ENCODE measurements around the gene ROR1. TPM values are rescaled to one million over a fixed set of nuclear protein-coding genes. Genes with fewer than 3 reads are reported as not detected.

ROR1 gene
- total and polyA plus RNA-seq, 2 donors (not counting 1 experiment from before 2014, with no cell fraction given) = 14.5 to 16.5 TPM

GRCh38 chr1:63940440-63940839, 166.6 kb downstream of the ROR1 start:
- Histone ChIP-seq H3K9me3 (ENCODE audit: control insufficient read depth, insufficient read depth, low read depth, low read length) (no peaks in the 10 kb centered on the region), H4K20me1 (ENCODE audit: control insufficient read depth, extremely low read depth, insufficient read depth, low read length) (no peaks in the 10 kb centered on the region), H2AFZ (ENCODE audit: low read length) (no peak overlapping the region), H3K27me3 (ENCODE audit: control insufficient read depth, insufficient read depth, low read length) (no peaks in the 10 kb centered on the region), H3K9ac (ENCODE audit: insufficient read depth, low read length) (no peak overlapping the region), H3K79me2 (ENCODE audit: control insufficient read depth, insufficient read depth, low read length) (no peaks in the 10 kb centered on the region), H3K36me3 (ENCODE audit: control insufficient read depth, insufficient read depth, low read length) (no peaks in the 10 kb centered on the region), H3K27ac (ENCODE audit: insufficient read depth, low read length) (no peak overlapping the region), H3K4me3 (replicated peaks in 1 of 4; ENCODE audit: control extremely low read depth in 1 of 4, insufficient read depth in 1 of 4, low read depth in 3 of 4, low read length in 4 of 4) (no peak overlapping the region), H3K4me2 (ENCODE audit: extremely low read depth, insufficient read depth, low read length) (no peak overlapping the region), H3K4me1 (ENCODE audit: control insufficient read depth, extremely low read depth, insufficient read depth, low read length) (no peaks in the 10 kb centered on the region)
- no peak for TF ChIP-seq EZH2 (IDR thresholded peaks at IDR 0.05; ENCODE audit: low read length, missing control alignments)
- TF ChIP-seq CTCF (conservative IDR thresholded peaks at IDR 0.05 in 1 of 2, IDR thresholded peaks at IDR 0.05 in 1 of 2; ENCODE audit: low read depth in 1 of 2, low read length in 2 of 2) = no peak
- no peak for DNase-seq (ENCODE audit: low read depth in 2 of 2)

- H3K27me3 ChIP-seq (ENCODE audit: control insufficient read depth, insufficient read depth, low read length) = no peaks in the 10 kb centered on the region
- TF ChIP-seq EZH2 (IDR thresholded peaks at IDR 0.05; ENCODE audit: low read length, missing control alignments) (no peak), CTCF (conservative IDR thresholded peaks at IDR 0.05 in 1 of 2, IDR thresholded peaks at IDR 0.05 in 1 of 2; ENCODE audit: low read depth in 1 of 2, low read length in 2 of 2) (no peak)
- H3K27ac ChIP-seq (ENCODE audit: insufficient read depth, low read length) = no peak overlapping the region
- no peaks in the 10 kb centered on the region for H4K20me1 ChIP-seq (ENCODE audit: control insufficient read depth, extremely low read depth, insufficient read depth, low read length)
- no peak overlapping the region for H3K9ac ChIP-seq (ENCODE audit: insufficient read depth, low read length)
- H3K4me1 ChIP-seq (ENCODE audit: control insufficient read depth, extremely low read depth, insufficient read depth, low read length) = no peaks in the 10 kb centered on the region
- H3K4me2 ChIP-seq (ENCODE audit: extremely low read depth, insufficient read depth, low read length) = no peak overlapping the region
- H3K36me3 ChIP-seq (ENCODE audit: control insufficient read depth, insufficient read depth, low read length) = no peaks in the 10 kb centered on the region
- no peak for DNase-seq (ENCODE audit: low read depth in 2 of 2)
- no peak overlapping the region for H3K4me3 ChIP-seq (replicated peaks in 1 of 4; ENCODE audit: control extremely low read depth in 1 of 4, insufficient read depth in 1 of 4, low read depth in 3 of 4, low read length in 4 of 4)
- no peaks in the 10 kb centered on the region for H3K79me2 ChIP-seq (ENCODE audit: control insufficient read depth, insufficient read depth, low read length)
- no peaks in the 10 kb centered on the region for H3K9me3 ChIP-seq (ENCODE audit: control insufficient read depth, insufficient read depth, low read depth, low read length)
- H2AFZ ChIP-seq (ENCODE audit: low read length) = no peak overlapping the region
Measured at GRCh38 chr1:63943393-63943792, 169.6 kb downstream of the ROR1 start.

- TF ChIP-seq CTCF (conservative IDR thresholded peaks at IDR 0.05 in 1 of 2, IDR thresholded peaks at IDR 0.05 in 1 of 2; ENCODE audit: low read depth in 1 of 2, low read length in 2 of 2) (no peak), EZH2 (IDR thresholded peaks at IDR 0.05; ENCODE audit: low read length, missing control alignments) (no peak)
- Histone ChIP-seq H3K4me2 (ENCODE audit: extremely low read depth, insufficient read depth, low read length) (no peak overlapping the region), H3K27ac (ENCODE audit: insufficient read depth, low read length) (no peak overlapping the region), H3K4me3 (replicated peaks in 1 of 4; ENCODE audit: control extremely low read depth in 1 of 4, insufficient read depth in 1 of 4, low read depth in 3 of 4, low read length in 4 of 4) (no peak overlapping the region), H3K79me2 (ENCODE audit: control insufficient read depth, insufficient read depth, low read length) (no peaks in the 10 kb centered on the region), H4K20me1 (ENCODE audit: control insufficient read depth, extremely low read depth, insufficient read depth, low read length) (no peaks in the 10 kb centered on the region), H3K27me3 (ENCODE audit: control insufficient read depth, insufficient read depth, low read length) (no peaks in the 10 kb centered on the region), H2AFZ (ENCODE audit: low read length) (no peak overlapping the region), H3K9me3 (ENCODE audit: control insufficient read depth, insufficient read depth, low read depth, low read length) (no peaks in the 10 kb centered on the region), H3K4me1 (ENCODE audit: control insufficient read depth, extremely low read depth, insufficient read depth, low read length) (peaks cover 6% of the 10 kb centered on the region), H3K36me3 (ENCODE audit: control insufficient read depth, insufficient read depth, low read length) (no peaks in the 10 kb centered on the region), H3K9ac (ENCODE audit: insufficient read depth, low read length) (no peak overlapping the region)
- no peak for DNase-seq (ENCODE audit: low read depth in 2 of 2)
Measured at GRCh38 chr1:63945943-63946342, 172.1 kb downstream of the ROR1 start.
